Astrocyte of the spinal cord (primary cell): ENCODE data around the gene CCDC170.

Experiments
- DNase-seq: peaks from one replicate; pipeline ENCODE4 v3.0.0; 2011; ENCODE audit warnings: low read depth, low spot score
- H3K4me3 ChIP-seq: 2 replicates; pipeline ENCODE4 v1.5.1; 2011; ENCODE audit warnings: low read depth, mild to moderate bottlenecking, low read length, moderate library complexity
- CTCF ChIP-seq: IDR thresholded peaks from 2 replicates; pipeline ENCODE4 v1.5.1; 2012; ENCODE audit warnings: low read depth, mild to moderate bottlenecking, low read length, inconsistent platforms
- in situ Hi-C: cut with HindIII; loops from 2 replicates; pipeline ENCODE4 v1.10.0; 2017; ENCODE audit warnings: low sequenced_read_pairs

Gene CCDC170

GRCh38 chr6:151592449-151593159 is 98.8 kb downstream of the CCDC170 start:
- no peak for DNase-seq
- TF ChIP-seq CTCF: no peak
- no peak overlapping the region for H3K4me3 ChIP-seq
- in situ Hi-C loops: no loop called here

- DNase-seq: no peak
- no peak overlapping the region for H3K4me3 ChIP-seq
- in situ Hi-C loops: no loop called here
- no peak for TF ChIP-seq CTCF
These were observed 115.5 kb downstream of the CCDC170 start for GRCh38 chr6:151609146-151609902.

GRCh38 chr6:151610326-151610725 is 116.5 kb downstream of the CCDC170 start:
- DNase-seq: no peak

GRCh38 chr6:151614630-151615029 is 120.8 kb downstream of the CCDC170 start:
- H3K4me3 ChIP-seq: no peak overlapping the region
- in situ Hi-C loops: no loop called here
- no peak for DNase-seq
- TF ChIP-seq CTCF: no peak

More at GRCh38 chr6:151610326-151610725, 116.5 kb downstream of the CCDC170 start:
- H3K4me3 ChIP-seq: no peak overlapping the region
- in situ Hi-C loops: no loop called here
- TF ChIP-seq CTCF: no peak

- H3K4me3 ChIP-seq: no peak overlapping the region
- no peak for TF ChIP-seq CTCF
- in situ Hi-C loops: no loop called here
- no peak for DNase-seq
These were observed 122.3 kb downstream of the CCDC170 start for GRCh38 chr6:151616091-151616513.

- no peak for DNase-seq
- TF ChIP-seq CTCF: no peak
- H3K4me3 ChIP-seq: no peak overlapping the region
- in situ Hi-C loops: no loop called here
These were observed 122.8 kb downstream of the CCDC170 start for GRCh38 chr6:151616600-151616999.
